Mucosa of descending colon (tissue), 3 donors: ENCODE data around the gene C1orf116. TPM values are rescaled to one million over a fixed set of nuclear protein-coding genes. Genes with fewer than 3 reads are reported as not detected.

Experiments
- ATAC-seq: fragments of 200-7000 bp; cut with Tn5 transposase; one replicate; pipeline ENCODE4 v1.9.1; 2020; ENCODE audit warnings: mild to moderate bottlenecking, moderate library complexity
- DNase-seq, 3 donors: peaks; one replicate each; pipeline ENCODE4 v3.0.0-alpha.2; 2020
- H3K36me3 ChIP-seq: fragments of 200-600 bp; one replicate; pipeline ENCODE4 v1.8.0; 2021; ENCODE audit warnings: low read depth, mild to moderate bottlenecking
- H3K4me1 ChIP-seq: fragments of 200-600 bp; one replicate; pipeline ENCODE4 v1.8.0; 2021; ENCODE audit warnings: low read depth, mild to moderate bottlenecking
- H3K4me3 ChIP-seq: fragments of 200-600 bp; one replicate; pipeline ENCODE4 v1.8.0; 2021; ENCODE audit warnings: mild to moderate bottlenecking
- H3K9me3 ChIP-seq: fragments of 200-600 bp; one replicate; pipeline ENCODE4 v1.8.0; 2021; ENCODE audit warnings: mild to moderate bottlenecking
- CTCF ChIP-seq: fragments of 200-600 bp; IDR thresholded peaks from one replicate; pipeline ENCODE4 v1.8.0; 2022; ENCODE audit warnings: antibody characterized with exemption, mild to moderate bottlenecking
- intact Hi-C, 2 donors: fragments of 100-400 bp; cut with DNase I in 1 of 2; cut with micrococcal nuclease in 1 of 2; formaldehyde crosslinking; loops; one replicate each; pipeline versions ENCODE4 v1.11.0 to v1.11.1; 2022; cut with DNase I, micrococcal nuclease
- total RNA-seq, 3 donors: library from RNA; stranded (reverse); fragmentation: NEBNext Ultra II Directional in 2 of 3; extraction: Animal tissue kit (Norgen Biotek cat#: 25700) in 2 of 3; gene quantifications; one replicate each; pipeline versions ENCODE4 v1.2.1 to v1.2.4, GENCODE V29; 2021 to 2023
- donor health status: DM: no; HTN: no; CAD: no; lungs with moderate emphysema.
- donor health status: DM: no; HTN: no; CAD: no.
- donor health status: DM: no; HTN: yes; CAD: no.

C1orf116 gene
- total RNA-seq, 3 donors from 2014 or later, result 8.7 to 31.0 (median 25.4) TPM

- Histone ChIP-seq H3K4me1 (peaks cover 32% of the 10 kb centered on the region), H3K4me3 (no peak overlapping the region), H3K36me3 (peaks cover 4% of the 10 kb centered on the region), H3K9me3 (no peaks in the 10 kb centered on the region)
- no peak for TF ChIP-seq CTCF
- DNase-seq, result no peak
- peak; percentile 5 for ATAC-seq
- intact Hi-C loops, result no loop called here
Observed at GRCh38 chr1:207064561-207064960, 32.0 kb upstream of the C1orf116 start.

GRCh38 chr1:207063014-207063413, 30.5 kb upstream of the C1orf116 start:
- H3K4me3 ChIP-seq, result no peak overlapping the region
- H3K36me3 ChIP-seq, result no peaks in the 10 kb centered on the region
- no peak for DNase-seq
- TF ChIP-seq CTCF, result no peak
- H3K4me1 ChIP-seq, result peaks cover 19% of the 10 kb centered on the region
- no peak for ATAC-seq
- H3K9me3 ChIP-seq, result no peaks in the 10 kb centered on the region
- intact Hi-C loops, result no loop called here

GRCh38 chr1:207062058-207062457, 29.5 kb upstream of the C1orf116 start:
- peaks cover 22% of the 10 kb centered on the region for H3K4me1 ChIP-seq
- intact Hi-C loops, result no loop called here
- DNase-seq, result no peak
- no peak for TF ChIP-seq CTCF
- H3K9me3 ChIP-seq, result no peaks in the 10 kb centered on the region
- H3K4me3 ChIP-seq, result no peak overlapping the region
- no peak for ATAC-seq
- H3K36me3 ChIP-seq, result no peaks in the 10 kb centered on the region

- intact Hi-C loops, result no loop called here
- H3K36me3 ChIP-seq, result no peaks in the 10 kb centered on the region
- peaks cover 12% of the 10 kb centered on the region for H3K4me1 ChIP-seq
- H3K9me3 ChIP-seq, result no peaks in the 10 kb centered on the region
- DNase-seq (no peak), ATAC-seq (no peak)
- no peak for TF ChIP-seq CTCF
- no peak overlapping the region for H3K4me3 ChIP-seq
Observed at GRCh38 chr1:207060596-207060995, 28.0 kb upstream of the C1orf116 start.

- no peak for TF ChIP-seq CTCF
- peaks cover 9% of the 10 kb centered on the region for H3K4me1 ChIP-seq
- H3K36me3 ChIP-seq, result no peaks in the 10 kb centered on the region
- H3K4me3 ChIP-seq, result no peak overlapping the region
- intact Hi-C loops, result no loop called here
- no peak for DNase-seq
- no peak for ATAC-seq
- no peaks in the 10 kb centered on the region for H3K9me3 ChIP-seq
Observed at GRCh38 chr1:207059881-207060280, 27.3 kb upstream of the C1orf116 start.
